HG02884 (cell line): ENCODE data around the gene OTUD5.

Source experiments
- ATAC-seq: cut with Tn5 transposase; IDR thresholded peaks from one replicate; pipeline ENCODE4 v1.9.1; 2021; ENCODE audit warnings: mild to moderate bottlenecking, moderate library complexity; ENCODE audit not compliant: unreplicated experiment

The OTUD5 gene

DNA sequence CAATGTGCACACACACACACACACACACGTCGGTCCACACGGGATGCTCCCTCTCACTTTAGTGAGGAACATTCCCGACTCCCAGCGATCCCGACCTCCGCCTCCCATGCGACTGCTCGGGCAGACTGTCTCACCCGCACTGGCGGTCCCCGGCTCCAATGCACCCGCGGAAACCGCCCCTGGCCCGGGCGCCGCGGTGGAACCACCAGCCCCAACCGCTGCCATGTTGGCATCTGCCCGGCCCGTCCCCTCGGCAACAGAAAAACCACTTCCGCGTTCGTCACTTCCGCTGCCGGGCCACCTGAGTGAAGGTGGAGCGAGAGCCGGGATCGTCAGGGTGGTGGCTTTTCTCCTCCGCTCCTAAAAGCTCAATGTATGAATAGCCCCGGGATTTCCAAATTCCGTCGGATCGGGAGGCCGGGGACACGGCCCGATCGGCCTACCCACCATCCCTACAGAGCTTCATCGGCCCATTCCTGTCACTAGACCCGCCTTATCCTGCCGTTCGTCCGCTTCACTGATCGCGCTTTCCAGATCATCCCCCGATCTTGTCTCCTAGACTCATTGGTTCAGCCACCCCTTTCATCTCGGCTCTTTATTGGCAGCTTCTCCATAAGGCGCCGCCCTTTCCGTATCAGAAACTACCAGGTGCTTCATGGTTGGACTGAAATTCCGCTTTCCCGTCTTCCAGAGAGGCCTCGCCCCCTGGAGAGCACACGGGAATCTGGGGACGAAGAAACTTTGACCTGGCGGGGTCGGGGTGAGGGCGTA, 45.8 kb downstream of the OTUD5 start, which contains the start of gene SLC35A2:
SLC35A2 (minus strand) TSS at position 235 of the 771 bp plus-strand sequence; CDS start at position 225, 10 bp downstream.
- ATAC-seq = peak; percentile 61

DNA sequence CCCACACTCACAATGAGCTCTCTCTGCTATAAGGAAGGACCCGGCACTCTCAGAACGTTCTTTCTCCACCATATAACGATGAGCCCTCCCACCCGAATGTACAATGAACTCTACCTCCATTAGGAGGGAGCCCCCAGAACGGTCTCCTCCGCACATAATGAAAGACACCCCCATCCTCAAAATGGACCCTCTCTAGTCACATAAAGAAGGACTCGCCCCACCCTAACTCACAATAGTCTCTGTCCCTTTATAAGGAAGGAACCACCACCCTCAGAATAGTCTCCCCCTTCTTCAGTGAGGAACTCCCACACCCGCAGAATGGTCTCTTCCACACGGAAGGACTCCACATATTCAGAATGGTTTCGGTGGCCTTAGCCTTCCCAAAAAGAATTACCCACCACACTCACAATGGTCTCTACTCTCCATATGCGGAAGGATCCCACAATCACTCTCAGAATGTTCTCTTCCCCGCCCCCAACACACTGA, 46.4 kb downstream of the OTUD5 start:
- ATAC-seq = peak; percentile 14

DNA sequence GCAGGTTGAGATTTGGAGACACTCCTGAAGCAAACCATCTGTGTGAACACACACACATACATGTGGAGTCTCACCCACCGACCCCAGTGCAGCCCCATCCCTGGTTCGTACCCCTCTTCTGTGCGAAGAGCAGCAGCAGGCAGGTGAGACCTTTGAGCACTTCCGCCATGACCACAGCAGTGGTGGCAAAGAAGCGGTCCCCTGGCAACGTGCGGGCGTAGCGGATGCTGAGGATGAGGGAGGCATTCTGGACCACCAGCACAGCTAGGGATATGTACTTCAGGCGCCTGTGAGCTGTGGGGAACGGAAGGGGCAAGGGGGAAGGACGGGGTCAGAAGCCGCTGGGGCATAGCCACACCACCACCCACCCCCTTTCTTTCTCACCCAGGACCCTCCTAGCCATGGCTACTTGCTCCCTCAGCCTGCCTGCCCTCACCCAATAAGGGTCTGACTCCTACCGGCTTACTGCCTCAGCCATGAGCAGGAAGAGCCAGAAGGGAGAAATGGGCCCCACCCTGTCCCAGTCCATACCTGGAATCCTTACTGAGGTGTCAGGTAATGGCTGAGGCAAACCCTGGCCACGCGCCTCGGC, 47.6 kb downstream of the OTUD5 start:
- no peak for ATAC-seq

DNA sequence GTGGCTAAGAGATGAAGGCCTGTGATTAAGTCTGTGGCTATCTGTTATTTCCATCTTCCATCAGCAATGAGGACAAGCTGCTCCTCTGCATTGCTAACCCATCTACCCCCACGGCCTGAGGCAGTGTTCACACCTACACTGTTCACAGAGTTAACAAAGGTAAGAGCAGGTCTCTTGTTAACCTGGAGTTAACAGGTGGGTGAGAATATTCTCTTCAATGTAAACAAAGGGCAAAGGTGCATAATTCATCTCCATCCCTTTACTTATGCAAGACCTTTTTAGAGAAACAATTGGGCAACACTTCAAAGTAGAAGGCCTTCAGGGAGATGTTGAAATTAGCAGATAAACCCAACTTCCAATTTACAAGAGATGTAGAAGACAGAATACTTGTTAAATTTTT, 48.8 kb downstream of the OTUD5 start:
- ATAC-seq = no peak

DNA sequence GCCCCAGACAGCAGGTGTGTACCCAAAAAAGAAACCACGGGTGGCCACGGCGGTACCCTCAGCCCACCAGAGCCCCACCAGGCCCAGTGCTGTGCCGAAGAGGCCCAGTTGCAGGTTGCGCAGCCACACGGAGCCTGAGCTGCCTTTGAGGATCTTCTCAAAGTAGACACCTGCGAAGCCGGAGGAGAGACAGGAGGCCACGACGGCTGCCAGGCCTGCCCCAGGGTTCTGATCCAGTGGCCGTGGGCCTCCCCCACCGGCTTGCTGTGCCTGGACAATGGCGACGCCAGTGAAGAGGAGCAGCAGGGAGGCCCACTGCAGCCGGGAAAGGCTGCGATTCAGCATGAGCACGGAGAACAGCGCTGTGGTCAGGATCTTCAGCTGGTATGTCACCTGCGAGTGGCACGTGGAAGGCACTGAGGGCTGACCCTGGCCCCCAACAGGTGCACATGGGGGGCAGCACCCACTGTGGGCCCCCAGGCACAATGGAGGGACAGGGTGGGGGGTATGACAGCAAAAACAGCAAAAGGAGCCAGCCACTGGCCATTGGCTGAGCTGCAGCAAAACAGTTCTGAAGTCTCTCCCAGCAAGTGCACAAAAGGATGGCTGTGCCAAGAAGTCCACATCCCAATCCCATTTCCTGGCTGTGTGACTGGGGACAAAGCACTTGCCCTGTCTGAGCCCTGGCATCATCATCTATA, 52.2 kb downstream of the OTUD5 start:
- no peak for ATAC-seq

DNA sequence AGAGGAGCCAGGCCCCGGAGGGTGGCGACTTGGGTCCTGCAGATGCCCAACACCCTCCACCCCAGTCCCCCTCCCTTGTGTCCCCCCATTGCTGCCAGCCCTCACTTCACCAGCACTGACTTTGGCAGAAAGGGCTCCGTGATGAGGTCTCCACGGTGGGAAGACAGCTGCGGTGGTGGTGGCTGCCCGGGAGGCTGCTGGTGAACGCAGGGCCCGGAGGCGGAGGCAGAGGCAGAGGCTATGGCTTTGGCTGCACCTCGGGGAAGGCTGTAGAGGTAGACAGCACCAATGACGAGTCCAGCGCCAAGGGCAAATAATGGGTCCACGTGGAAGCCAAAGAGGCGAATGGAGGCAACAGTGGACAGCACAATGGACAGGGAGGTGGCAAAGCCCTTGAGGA, 52.8 kb downstream of the OTUD5 start:
- ATAC-seq = no peak

DNA sequence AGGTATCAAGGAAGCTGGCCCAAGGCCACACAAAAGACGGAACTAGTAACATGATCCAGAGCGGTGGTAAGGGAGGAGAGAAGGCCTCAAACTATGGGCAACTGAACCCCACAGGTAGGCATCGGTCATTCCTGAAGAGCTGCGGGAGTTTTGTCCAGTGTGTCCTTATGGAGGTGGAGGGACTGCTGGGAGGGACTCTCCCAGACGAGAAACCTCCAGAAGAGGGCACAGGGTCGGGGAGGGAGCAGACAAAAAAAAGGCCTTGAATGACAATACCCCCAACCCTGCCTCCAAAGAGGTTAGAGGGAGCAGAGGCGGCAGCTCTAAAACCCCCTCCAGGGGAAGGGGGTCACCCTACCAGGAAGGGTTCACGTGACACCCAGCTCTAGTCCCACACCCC, 53.2 kb downstream of the OTUD5 start:
- no peak for ATAC-seq

DNA sequence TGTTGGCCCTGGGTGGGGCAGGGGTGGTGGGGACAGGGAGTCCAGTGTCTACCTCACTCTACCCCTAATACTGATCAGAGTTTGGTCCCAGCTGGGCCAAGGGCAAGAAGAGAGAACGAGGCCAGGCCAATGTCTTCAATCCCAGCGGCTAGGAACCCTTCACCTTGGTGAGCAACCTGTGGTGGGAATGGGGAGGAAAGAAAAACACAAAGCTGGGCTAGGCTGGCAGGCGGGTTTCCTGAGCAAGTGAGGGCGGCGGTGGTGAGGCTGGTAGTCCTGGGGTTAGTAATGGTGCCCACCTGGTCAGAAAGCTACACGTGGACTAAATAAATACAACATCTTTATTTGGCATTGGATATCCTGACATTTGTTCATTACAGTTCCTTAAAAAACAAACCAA, 54.1 kb downstream of the OTUD5 start:
- no peak for ATAC-seq

DNA sequence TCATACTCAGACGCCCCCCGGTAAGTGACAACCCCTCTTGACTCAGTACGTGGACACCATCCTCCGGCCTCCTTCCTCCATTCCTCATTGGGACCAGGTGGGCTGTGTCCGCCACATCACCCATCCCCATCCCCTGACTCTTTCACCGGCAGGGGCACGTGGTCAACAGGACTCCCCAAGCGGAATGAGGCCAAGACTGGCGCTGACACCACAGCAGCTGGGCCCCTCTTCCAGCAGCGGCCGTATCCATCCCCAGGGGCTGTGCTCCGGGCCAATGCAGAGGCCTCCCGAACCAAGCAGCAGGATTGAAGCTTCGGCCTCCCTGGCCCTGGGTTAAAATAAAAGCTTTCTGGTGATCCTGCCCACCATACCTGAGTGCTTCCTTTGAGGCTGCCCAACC, 54.6 kb downstream of the OTUD5 start:
- ATAC-seq = no peak

DNA sequence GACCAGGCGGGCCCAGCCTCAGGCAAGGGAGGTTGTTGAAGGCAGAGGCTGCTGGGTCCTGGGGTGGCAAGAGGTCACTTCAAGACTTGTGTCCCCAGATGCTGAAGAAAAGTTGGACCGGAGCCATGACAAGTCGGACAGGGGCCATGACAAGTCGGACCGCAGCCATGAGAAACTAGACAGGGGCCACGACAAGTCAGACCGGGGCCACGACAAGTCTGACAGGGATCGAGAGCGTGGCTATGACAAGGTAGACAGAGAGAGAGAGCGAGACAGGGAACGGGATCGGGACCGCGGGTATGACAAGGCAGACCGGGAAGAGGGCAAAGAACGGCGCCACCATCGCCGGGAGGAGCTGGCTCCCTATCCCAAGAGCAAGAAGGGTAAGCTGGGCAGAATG, 55.3 kb downstream of the OTUD5 start:
- ATAC-seq = no peak

DNA sequence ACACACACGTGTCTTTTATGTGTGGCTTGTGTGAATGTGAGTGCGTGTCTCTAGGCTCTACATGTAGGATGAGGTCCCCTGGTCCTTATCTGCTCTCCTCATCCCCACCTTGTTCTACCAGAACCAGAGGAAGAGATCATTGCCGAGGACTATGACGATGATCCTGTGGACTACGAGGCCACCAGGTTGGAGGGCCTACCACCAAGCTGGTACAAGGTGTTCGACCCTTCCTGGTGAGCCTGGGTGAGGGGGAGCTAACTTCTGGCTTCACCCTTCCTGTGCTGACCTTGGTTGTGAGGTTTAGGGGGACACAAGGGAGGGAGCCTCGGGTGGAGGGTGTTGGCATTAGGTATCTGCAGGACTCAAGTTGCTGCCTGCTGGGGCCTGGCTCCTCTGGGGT, 56.3 kb downstream of the OTUD5 start:
- ATAC-seq = no peak

DNA sequence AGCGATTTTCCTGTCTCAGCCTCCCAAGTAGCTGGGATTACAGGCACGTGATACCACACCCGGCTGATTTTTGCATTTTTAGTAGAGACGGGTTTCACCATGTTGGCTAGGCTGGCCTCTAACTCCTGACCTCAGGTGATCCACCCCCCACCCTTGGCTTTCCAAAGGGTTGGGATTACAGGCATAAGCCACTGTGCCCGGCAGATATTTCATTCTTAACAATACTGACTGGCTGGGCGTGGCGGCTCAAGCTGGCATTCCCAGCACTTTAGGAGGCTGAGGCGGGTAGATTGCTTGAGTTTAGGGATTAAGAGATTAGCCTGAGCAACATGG, 58.4 kb downstream of the OTUD5 start:
- no peak for ATAC-seq

DNA sequence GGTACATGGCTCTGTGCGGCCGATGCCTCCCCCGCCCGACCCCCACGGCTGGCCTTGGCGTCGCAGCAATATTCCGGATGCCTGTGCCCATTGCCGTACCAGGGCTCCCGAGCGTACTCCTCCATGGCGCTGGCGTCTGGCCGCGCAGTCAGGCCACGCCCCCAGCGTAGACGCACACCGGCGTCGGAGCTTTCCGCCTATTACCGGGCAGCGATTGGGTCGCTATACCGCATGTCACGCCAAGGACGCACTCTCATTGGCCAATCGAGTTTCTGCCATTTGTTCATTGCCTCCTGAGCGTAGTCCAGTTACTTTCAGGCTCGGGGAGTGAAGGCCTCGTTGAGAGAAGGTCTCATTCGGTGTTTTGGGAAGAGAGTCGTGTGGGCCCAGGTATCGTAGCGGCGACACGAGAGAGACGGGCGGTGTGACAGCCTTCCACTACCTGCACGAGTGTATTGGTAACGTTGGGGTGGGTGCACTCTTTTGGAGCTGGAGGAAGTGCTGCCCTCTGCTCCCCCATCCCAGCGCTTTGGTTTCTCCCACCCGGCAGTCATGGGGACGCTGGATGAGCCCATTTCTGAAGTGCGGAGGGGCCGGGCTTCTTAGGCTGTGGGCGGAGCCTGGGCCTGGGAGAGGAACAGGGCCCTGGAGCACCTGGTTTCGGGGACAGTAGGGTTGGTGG, 59.6 kb downstream of the OTUD5 start, which contains the start of the genes PQBP1 and TIMM17B:
PQBP1 (plus strand) TSS at position 306 of the 682 bp plus-strand sequence. CDS start 580 bp downstream, outside the sequence.
TIMM17B (minus strand) TSS at position 144 of the 682 bp plus-strand sequence; CDS start at position 125, 19 bp downstream.
- peak; percentile 90 for ATAC-seq

DNA sequence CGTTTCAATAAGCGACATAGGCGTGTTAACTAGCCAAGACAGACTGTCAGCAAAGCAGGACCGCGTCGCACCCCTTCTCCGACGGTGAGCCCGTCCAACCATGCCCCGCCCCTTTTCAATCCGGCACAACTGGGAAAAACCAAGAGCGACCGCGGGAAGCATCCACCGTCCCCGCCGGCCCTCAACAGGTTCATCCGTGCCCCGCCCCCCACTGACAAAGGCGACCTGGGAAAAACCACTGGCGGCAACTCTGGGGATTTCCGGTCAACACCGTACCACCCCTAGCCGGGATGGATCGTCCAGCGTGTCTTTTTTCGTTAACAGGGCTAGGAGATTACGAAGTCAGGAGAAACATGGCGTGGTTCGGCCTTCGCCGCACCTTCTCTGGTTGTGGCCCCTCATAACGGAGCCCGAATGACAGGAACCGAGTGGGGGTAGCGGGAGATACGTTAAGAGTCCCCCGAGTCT, 60.2 kb downstream of the OTUD5 start:
- ATAC-seq = peak; percentile 9

DNA sequence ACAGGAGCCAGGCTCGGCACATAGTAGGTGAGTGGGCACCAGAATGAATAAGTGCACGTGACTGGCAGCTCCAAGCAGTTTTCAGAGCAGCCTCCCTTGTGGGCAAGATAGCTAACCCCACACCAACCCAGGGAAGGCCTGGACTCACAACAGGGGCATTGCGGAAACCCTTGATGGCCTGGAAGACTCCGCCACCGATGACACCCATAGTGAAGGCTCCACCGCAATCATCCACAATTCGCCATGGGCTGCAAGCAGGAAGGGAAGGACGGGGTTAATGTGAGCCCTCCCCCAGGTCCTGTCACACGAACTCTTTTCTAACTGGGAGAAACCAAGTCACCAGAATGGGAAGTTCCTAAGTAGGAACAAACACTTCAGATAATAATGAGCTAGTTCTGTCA, 60.8 kb downstream of the OTUD5 start:
- no peak for ATAC-seq

DNA sequence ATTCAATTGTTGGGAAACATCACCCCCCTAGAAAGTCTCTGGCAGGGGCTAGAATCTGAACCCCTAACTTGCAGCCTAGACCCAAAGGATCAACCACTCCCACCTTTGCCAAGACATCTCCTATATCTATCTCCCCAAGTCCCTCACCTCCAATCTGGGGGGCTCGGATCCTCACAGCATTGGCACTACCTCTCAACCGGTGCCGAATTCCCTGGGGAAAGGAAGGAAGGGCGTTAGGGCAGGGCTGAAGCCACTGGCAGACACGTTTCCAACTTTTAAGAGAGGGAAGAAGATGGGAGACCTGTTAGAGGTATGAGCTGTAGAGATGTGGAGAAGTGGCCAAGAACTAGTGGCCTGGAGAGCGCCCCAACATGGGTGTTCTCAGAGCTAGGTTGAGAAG, 62.5 kb downstream of the OTUD5 start:
- no peak for ATAC-seq

DNA sequence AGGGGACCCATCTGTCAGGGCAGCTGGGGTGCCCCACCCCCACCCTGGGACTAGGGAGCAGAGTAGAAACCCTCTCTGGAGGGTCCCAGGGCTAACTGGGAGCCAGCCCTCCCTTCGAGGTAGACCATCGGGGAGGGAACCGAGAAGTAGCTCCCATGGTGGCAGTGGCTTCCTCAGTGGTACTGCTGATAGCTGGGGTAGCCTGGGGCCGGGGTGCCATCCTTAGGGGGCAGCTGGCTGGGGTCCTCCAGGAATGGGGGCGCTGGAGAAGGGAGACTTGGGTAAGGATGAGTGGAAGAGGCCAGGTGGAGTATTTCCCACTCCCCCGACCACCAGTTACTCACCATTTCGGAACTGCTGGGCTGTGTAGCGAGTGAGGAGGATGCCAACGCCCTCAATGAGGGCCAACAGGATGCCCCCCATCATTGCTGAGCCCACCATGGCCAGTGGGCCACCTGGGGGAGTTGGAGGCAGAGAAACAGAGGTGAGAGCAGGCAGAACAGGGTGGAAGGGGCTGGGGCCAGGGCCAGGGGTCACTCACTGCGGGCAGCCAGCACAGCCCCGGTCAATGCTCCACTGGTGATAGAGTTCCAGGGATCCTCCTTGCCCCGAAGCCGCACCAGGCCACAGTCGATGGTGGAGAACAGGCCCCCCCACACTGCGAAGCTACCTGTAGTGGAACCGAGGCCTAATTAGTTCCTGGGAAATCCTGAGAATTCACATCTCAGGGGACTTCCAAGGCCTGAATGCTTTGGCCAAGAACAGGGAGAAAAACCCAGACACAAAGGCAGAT, 63.7 kb downstream of the OTUD5 start:
- no peak for ATAC-seq

DNA sequence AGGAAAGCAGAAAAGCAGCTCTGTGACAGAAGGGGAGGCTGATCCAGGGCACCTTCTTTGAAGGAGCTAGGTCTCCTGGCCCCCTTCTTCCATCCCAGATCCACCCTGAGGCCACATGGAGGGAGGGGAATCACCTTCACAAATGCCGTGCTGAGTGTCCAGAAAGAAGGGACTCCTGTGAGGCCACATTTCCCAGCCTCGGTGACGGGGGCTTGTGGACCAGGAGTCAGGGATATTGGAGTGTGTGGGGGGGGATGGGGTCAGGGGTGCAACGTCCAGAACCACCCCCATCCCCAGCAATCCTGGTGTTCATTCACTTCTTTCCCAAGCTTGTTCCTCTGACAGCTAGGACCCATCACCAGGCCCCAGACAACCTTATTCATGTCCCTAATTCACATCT, 64.5 kb downstream of the OTUD5 start:
- no peak for ATAC-seq

DNA sequence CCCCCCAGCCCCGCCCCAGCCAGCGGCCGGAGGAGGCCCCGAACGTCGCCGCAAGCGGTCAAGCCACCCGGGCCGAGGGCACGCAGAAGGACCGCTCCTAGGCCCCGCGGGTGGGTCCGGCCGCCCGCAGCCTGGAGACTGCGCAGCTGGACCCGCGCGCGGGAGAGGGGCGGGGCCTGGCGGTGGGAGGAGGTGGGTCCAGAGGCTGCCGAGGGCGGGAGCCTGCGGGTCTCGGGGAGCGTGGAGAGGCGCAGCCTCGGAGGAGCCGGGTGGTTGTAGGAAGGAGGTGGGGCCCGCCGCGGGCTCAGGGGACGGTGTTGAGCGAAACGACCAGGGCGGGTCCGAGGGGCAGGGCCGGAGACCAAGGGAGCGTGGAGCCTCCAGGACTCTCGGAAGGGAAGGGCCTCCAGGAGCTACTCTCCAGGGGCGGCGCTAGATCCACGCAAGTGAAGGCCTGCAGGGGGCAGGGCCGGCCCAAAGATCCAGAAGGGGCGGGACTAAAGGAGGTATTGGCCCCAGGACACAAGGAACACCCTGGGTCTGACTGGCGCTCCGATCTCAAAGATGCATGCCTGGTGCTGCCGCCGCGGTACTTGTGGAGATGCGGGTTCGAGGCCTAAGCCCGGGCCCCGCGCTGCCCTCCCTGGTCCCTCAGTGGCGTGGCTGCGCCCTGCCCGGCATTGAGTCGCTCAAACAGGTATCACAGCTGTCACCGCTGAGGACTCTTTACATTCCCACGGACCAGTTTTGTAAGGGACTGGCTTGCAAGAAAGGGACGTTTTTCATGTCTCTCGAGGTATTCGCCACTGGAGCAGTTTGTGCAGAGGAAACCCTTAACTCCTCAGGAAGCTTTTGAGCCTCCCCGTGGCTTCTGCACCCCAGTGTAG, 65.8 kb downstream of the OTUD5 start:
- peak; percentile 77 for ATAC-seq
